HepG2 (cell line): ENCODE measurements around the gene BCAM. TPM values are rescaled to one million over a fixed set of nuclear protein-coding genes. Genes with fewer than 3 reads are reported as not detected.

ENCODE experiments used
- HNRNPLL ChIP-seq: fragments of 200-400 bp; formaldehyde crosslinking; IDR thresholded peaks from 2 replicates; pipeline ENCODE4 v1.6.1; 2017; ENCODE audit warnings: mild to moderate bottlenecking, low read depth, low read length; ENCODE audit not compliant: poor library complexity, severe bottlenecking
- MTF1 ChIP-seq: sonication (generic); formaldehyde crosslinking; IDR thresholded peaks from 2 replicates; pipeline ENCODE4 v1.5.0; 2020; ENCODE audit warnings: missing genetic modification reagents
- PATZ1 ChIP-seq: sonication (generic); formaldehyde crosslinking; IDR thresholded peaks from 2 replicates; pipeline ENCODE4 v1.4.0; 2020; ENCODE audit warnings: missing genetic modification reagents
- PRDM10 ChIP-seq: sonication (generic); formaldehyde crosslinking; IDR thresholded peaks from 2 replicates; pipeline ENCODE4 v1.4.0; 2020; ENCODE audit warnings: low read depth, missing genetic modification reagents
- RXRA ChIP-seq: sonication (generic); formaldehyde crosslinking; IDR thresholded peaks from 2 replicates; pipeline ENCODE4 v1.5.1; 2020; ENCODE audit warnings: missing genetic modification reagents
- SP4 ChIP-seq: sonication (generic); formaldehyde crosslinking; IDR thresholded peaks from 2 replicates; pipeline ENCODE4 v1.8.1; 2023; ENCODE audit warnings: mild to moderate bottlenecking, missing genetic modification reagents
- TCF7 ChIP-seq: sonication (generic); IDR thresholded peaks from 2 replicates; pipeline ENCODE4 v1.6.1; 2016; ENCODE audit warnings: antibody characterized with exemption, low read depth
- TGIF2 ChIP-seq: IDR thresholded peaks from 2 replicates; pipeline ENCODE4 v1.6.1; 2016; ENCODE audit warnings: control low read depth, missing compliant biosample characterization
- ZNF264 ChIP-seq: sonication (generic); formaldehyde crosslinking; IDR thresholded peaks from 2 replicates; pipeline ENCODE4 v1.4.0; 2020; ENCODE audit warnings: missing genetic modification reagents
- ZNF569 ChIP-seq: sonication (generic); formaldehyde crosslinking; IDR thresholded peaks from 2 replicates; pipeline ENCODE4 v1.5.0; 2020; ENCODE audit warnings: mild to moderate bottlenecking, missing genetic modification reagents, moderate library complexity, borderline replicate concordance
- ZNF788 ChIP-seq: sonication (generic); formaldehyde crosslinking; IDR thresholded peaks from 2 replicates; pipeline ENCODE4 v1.5.0; 2020; ENCODE audit warnings: mild to moderate bottlenecking, missing genetic modification reagents, borderline replicate concordance
- polyA plus RNA-seq, 8 experiments: library from polyadenylated mRNA; depleted of rRNA in 3 of 8; stranded (reverse) in 7 of 8; unstranded in 1 of 8; fragments of >200 nt; fragmentation: Illumina TruSeq in 4 of 8; extraction: Trizol in 4 of 8; gene quantifications; 2 replicates each; pipeline versions ENCODE4 v1.2.1 to v1.2.3, GENCODE V29; 2011 to 2016; ENCODE audit warnings: low read depth in 4 of 8, missing spikeins in 1 of 8, mixed read lengths in 1 of 8; ENCODE audit not compliant: insufficient read depth in 1 of 8
- total RNA-seq, 5 experiments: library from RNA; depleted of rRNA; stranded (reverse); fragments of >200 nt; fragmentation: Illumina TruSeq; extraction: Trizol; gene quantifications; 2 replicates each; pipeline ENCODE4 v1.2.3, GENCODE V29; 2016; ENCODE audit warnings: low read depth in 1 of 5
- TF ChIP-seq, protein P1 (sequence below): sonication (generic); formaldehyde crosslinking; IDR thresholded peaks from 2 replicates; pipeline ENCODE4 v1.4.0; 2020; ENCODE audit warnings: mild to moderate bottlenecking, missing genetic modification reagents
- TF ChIP-seq, protein P2 (sequence below): sonication (generic); formaldehyde crosslinking; IDR thresholded peaks from 2 replicates; pipeline ENCODE4 v1.5.1; 2020; ENCODE audit warnings: mild to moderate bottlenecking, missing genetic modification reagents, borderline replicate concordance

Gene BCAM
- total and polyA plus RNA-seq, 2 of the 13 experiments (the other 11 are each of a cell fraction or from before 2014, with no cell fraction given), result 51.2 to 62.7 TPM

DNA sequence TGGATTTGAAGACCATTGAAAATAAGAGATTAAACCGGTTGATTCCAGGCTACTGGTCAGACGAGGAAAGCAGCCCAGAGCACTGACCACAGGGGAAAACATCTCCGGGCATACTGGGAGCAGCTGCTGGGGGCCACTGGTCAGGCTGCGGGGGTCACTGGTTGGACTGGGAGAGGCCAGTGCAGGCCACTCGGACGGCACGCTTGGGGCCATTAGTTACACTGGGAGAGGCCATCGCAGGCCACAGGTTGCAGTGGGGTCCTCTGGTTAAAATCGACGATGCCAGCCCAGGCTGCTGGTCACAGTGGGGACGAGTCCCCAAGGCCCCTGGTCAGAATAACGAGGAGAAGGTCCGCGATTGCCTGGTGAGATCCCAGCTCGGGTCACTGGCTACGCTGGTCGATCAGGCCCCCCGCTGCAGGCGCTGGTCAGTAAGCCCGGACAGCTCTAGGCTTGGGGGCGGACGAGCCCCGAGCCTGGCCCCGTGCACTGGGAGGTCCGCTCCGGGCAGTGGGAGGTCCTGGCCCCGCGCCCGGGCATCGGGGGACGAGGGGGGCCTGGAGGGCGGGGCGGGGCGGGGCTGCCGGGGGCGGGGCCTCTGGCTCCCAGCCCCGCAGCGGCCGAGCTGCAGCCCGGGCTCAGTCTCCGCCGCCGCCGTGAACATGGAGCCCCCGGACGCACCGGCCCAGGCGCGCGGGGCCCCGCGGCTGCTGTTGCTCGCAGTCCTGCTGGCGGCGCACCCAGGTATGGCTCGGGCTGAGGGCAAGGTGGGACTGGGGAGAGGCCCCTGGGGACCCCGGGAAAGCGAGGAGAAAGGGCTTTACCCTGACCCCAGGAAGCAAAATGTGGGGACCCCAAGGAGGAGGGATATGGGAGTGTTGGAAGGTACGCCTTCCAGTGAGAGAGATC lies at the start of gene BCAM (continued):
- TF ChIP-seq MTF1 (CRISPR knock-in tag) (no peak), PRDM10 (CRISPR knock-in tag) (peak; percentile 78), RXRA (0 out of 2 replicates have a peak, but pooled peaks have one; percentile 15), PATZ1 (CRISPR knock-in tag) (peak; percentile 78), TCF7 (no peak), SP4 (CRISPR knock-in tag) (peak; percentile 3; the same call in 1 of the 2 replicates), ZNF788 (CRISPR knock-in tag) (0 out of 2 replicates have a peak, but pooled peaks have one; percentile 29), ZNF264 (CRISPR knock-in tag) (peak; percentile 28; the same call in 1 of the 2 replicates), TGIF2 (CRISPR knock-in tag) (peak; percentile 16), ZNF569 (CRISPR knock-in tag) (no peak), HNRNPLL (peak; percentile 48)
- TF ChIP-seq, protein P1, sequence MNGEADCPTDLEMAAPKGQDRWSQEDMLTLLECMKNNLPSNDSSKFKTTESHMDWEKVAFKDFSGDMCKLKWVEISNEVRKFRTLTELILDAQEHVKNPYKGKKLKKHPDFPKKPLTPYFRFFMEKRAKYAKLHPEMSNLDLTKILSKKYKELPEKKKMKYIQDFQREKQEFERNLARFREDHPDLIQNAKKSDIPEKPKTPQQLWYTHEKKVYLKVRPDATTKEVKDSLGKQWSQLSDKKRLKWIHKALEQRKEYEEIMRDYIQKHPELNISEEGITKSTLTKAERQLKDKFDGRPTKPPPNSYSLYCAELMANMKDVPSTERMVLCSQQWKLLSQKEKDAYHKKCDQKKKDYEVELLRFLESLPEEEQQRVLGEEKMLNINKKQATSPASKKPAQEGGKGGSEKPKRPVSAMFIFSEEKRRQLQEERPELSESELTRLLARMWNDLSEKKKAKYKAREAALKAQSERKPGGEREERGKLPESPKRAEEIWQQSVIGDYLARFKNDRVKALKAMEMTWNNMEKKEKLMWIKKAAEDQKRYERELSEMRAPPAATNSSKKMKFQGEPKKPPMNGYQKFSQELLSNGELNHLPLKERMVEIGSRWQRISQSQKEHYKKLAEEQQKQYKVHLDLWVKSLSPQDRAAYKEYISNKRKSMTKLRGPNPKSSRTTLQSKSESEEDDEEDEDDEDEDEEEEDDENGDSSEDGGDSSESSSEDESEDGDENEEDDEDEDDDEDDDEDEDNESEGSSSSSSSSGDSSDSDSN (CRISPR knock-in tag), result peak; percentile 65
- TF ChIP-seq, protein P2, sequence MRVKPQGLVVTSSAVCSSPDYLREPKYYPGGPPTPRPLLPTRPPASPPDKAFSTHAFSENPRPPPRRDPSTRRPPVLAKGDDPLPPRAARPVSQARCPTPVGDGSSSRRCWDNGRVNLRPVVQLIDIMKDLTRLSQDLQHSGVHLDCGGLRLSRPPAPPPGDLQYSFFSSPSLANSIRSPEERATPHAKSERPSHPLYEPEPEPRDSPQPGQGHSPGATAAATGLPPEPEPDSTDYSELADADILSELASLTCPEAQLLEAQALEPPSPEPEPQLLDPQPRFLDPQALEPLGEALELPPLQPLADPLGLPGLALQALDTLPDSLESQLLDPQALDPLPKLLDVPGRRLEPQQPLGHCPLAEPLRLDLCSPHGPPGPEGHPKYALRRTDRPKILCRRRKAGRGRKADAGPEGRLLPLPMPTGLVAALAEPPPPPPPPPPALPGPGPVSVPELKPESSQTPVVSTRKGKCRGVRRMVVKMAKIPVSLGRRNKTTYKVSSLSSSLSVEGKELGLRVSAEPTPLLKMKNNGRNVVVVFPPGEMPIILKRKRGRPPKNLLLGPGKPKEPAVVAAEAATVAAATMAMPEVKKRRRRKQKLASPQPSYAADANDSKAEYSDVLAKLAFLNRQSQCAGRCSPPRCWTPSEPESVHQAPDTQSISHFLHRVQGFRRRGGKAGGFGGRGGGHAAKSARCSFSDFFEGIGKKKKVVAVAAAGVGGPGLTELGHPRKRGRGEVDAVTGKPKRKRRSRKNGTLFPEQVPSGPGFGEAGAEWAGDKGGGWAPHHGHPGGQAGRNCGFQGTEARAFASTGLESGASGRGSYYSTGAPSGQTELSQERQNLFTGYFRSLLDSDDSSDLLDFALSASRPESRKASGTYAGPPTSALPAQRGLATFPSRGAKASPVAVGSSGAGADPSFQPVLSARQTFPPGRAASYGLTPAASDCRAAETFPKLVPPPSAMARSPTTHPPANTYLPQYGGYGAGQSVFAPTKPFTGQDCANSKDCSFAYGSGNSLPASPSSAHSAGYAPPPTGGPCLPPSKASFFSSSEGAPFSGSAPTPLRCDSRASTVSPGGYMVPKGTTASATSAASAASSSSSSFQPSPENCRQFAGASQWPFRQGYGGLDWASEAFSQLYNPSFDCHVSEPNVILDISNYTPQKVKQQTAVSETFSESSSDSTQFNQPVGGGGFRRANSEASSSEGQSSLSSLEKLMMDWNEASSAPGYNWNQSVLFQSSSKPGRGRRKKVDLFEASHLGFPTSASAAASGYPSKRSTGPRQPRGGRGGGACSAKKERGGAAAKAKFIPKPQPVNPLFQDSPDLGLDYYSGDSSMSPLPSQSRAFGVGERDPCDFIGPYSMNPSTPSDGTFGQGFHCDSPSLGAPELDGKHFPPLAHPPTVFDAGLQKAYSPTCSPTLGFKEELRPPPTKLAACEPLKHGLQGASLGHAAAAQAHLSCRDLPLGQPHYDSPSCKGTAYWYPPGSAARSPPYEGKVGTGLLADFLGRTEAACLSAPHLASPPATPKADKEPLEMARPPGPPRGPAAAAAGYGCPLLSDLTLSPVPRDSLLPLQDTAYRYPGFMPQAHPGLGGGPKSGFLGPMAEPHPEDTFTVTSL (CRISPR knock-in tag), result no peak
